GM12878 (cell line): ENCODE results near the gene MAML3. TPM values are rescaled to one million over a fixed set of nuclear protein-coding genes. Genes with fewer than 3 reads are reported as not detected.

Source experiments
- ATAC-seq: fragments of 200-7000 bp; cut with Tn5 transposase; 3 replicates; pipeline ENCODE4 v1.9.1; 2020; ENCODE audit warnings: mild to moderate bottlenecking, moderate library complexity
- BruUV-seq: library from RNA; stranded (reverse); fragments of 400-500 nt; replicated peaks from 2 replicates; lab custom pipeline; 2021; lab: Mats Ljungman, UMichigan
- CTCF ChIA-PET: fragments of 300-600 bp; sonication (Branson Sonifier 250); formaldehyde crosslinking; extraction: SDS; loops from one replicate; lab custom pipeline; 2021; ENCODE audit warnings: inconsistent platforms; lab: Yijun Ruan, JAX
- POLR2A ChIA-PET: fragments of 350-600 bp; formaldehyde crosslinking; extraction: SDS; loops from one replicate; lab custom pipeline; 2021; ENCODE audit warnings: inconsistent platforms; lab: Charles Lee
- RAD21 ChIA-PET: fragments of 300-600 bp; sonication (Branson Sonifier 250); formaldehyde crosslinking; loops from one replicate; lab custom pipeline; 2023; ENCODE audit warnings: antibody characterized with exemption; ENCODE audit not compliant: unreplicated experiment; lab: Charles Lee
- SMC1A ChIA-PET: fragments of 300-600 bp; sonication (Branson Sonifier 250); formaldehyde crosslinking; loops from one replicate; lab custom pipeline; 2023; ENCODE audit not compliant: unreplicated experiment, uncharacterized antibody; lab: Charles Lee
- DNase-seq: peaks from one replicate; pipeline ENCODE4 v3.0.0-alpha.2; 2011; ENCODE audit warnings: low read depth, low spot score
- FAIRE-seq: peaks from 3 replicates; lab custom pipeline; 2011; peaks lifted over from hg19 to GRCh38; lab: Jason Lieb, UNC
- H2AFZ ChIP-seq: 2 replicates; pipeline ENCODE4 v1.6.0; 2011; ENCODE audit warnings: low read depth, low read length, control low read depth; ENCODE audit not compliant: control insufficient read depth
- H3K27ac ChIP-seq: 2 replicates; pipeline ENCODE4 v1.5.1; 2011; ENCODE audit warnings: control low read depth; ENCODE audit not compliant: control insufficient read depth, insufficient read depth
- H3K27me3 ChIP-seq, 2 experiments: replicated peaks in 1 of 2; 2 replicates each; pipeline versions ENCODE4 v1.6.0 to v1.6.1; 2011; ENCODE audit warnings: low read length in 1 of 2; ENCODE audit not compliant: control insufficient read depth in 2 of 2, insufficient read depth in 2 of 2
- H3K36me3 ChIP-seq, 2 experiments: 2 replicates each; pipeline ENCODE4 v1.5.1; 2011; ENCODE audit warnings: low read length in 1 of 2; ENCODE audit not compliant: control insufficient read depth in 2 of 2, insufficient read depth in 2 of 2
- H3K4me1 ChIP-seq: 2 replicates; pipeline ENCODE4 v1.6.1; 2011; ENCODE audit warnings: mild to moderate bottlenecking, low read length, moderate library complexity, mixed read lengths; ENCODE audit not compliant: control insufficient read depth, insufficient read depth
- H3K4me2 ChIP-seq: 2 replicates; pipeline ENCODE4 v1.6.0; 2011; ENCODE audit warnings: control low read depth; ENCODE audit not compliant: control insufficient read depth, insufficient read depth
- H3K4me3 ChIP-seq: fragments of 200-600 bp; sonication (generic); 2 replicates; pipeline ENCODE4 v1.5.1; 2016
- H3K79me2 ChIP-seq: 2 replicates; pipeline ENCODE4 v1.6.0; 2011; ENCODE audit warnings: low read length; ENCODE audit not compliant: control insufficient read depth, insufficient read depth
- H3K9ac ChIP-seq: 2 replicates; pipeline ENCODE4 v1.8.0; 2011; ENCODE audit warnings: low read length, control low read depth, mixed read lengths; ENCODE audit not compliant: control insufficient read depth, insufficient read depth
- H3K9me3 ChIP-seq: replicated peaks from 3 replicates; pipeline ENCODE4 v1.5.1; 2011; ENCODE audit warnings: mild to moderate bottlenecking, low read length; ENCODE audit not compliant: control insufficient read depth, insufficient read depth
- H4K20me1 ChIP-seq: 2 replicates; pipeline ENCODE4 v1.6.0; 2011; ENCODE audit not compliant: control insufficient read depth, insufficient read depth
- ATF2 ChIP-seq: IDR thresholded peaks from 2 replicates; pipeline ENCODE4 v1.6.1; 2012; ENCODE audit warnings: low read length, inconsistent platforms
- E4F1 ChIP-seq: fragments of 450-650 bp; IDR thresholded peaks from 2 replicates; pipeline ENCODE4 v1.6.1; 2018; ENCODE audit warnings: borderline replicate concordance, mild to moderate bottlenecking; ENCODE audit not compliant: partially characterized antibody
- REST ChIP-seq: IDR thresholded peaks from 2 replicates; pipeline ENCODE4 v1.6.1; 2012; ENCODE audit warnings: mild to moderate bottlenecking, low read depth, low read length
- SRF ChIP-seq, 2 experiments: IDR thresholded peaks; 2 replicates each; pipeline ENCODE4 v1.6.1; 2011; ENCODE audit warnings: low read depth in 2 of 2, low read length in 2 of 2, mild to moderate bottlenecking in 1 of 2, moderate library complexity in 1 of 2
- ZNF592 ChIP-seq: fragments of 450-650 bp; IDR thresholded peaks from 2 replicates; pipeline ENCODE4 v1.6.1; 2017; ENCODE audit warnings: mild to moderate bottlenecking, moderate library complexity
- ZNF687 ChIP-seq: fragments of 450-650 bp; IDR thresholded peaks from 2 replicates; pipeline ENCODE4 v1.6.1; 2017; ENCODE audit warnings: mild to moderate bottlenecking, moderate library complexity
- WGBS: methylation state at CpG from one replicate; pipeline ENCODE4 v1.1.6; 2016; ENCODE audit warnings: low lambda C conversion rate; ENCODE audit not compliant: insufficient replicate concordance, insufficient coverage; ENCODE audit errors: missing lambda C conversion rate; 5-methylcytosine and 5-hydroxymethylcytosine counted together
- in situ Hi-C: fragments of 300-500 bp; cut with MboI; formaldehyde crosslinking; loops from 9 replicates; pipeline ENCODE4 v1.14.3; 2018; ENCODE audit warnings: mixed read lengths
- intact Hi-C: fragments of 100-400 bp; cut with micrococcal nuclease; formaldehyde crosslinking; loops from one replicate; pipeline ENCODE4 v1.14.2; 2022; ENCODE audit not compliant: unreplicated experiment
- polyA plus RNA-seq, 11 experiments: library from polyadenylated mRNA; depleted of rRNA in 4 of 11; unstranded in 6 of 11; stranded (reverse) in 5 of 11; fragments of >200 nt; fragmentation: Nextera tagmentation in 4 of 11; fragmentation: Illumina TruSeq in 1 of 11; extraction: Ambion mirVana in 4 of 11; extraction: Trizol in 1 of 11; gene quantifications; 1 replicate in 1 of 11; 2 replicates in 10 of 11; pipeline versions ENCODE4 v1.2.1 to v1.2.3, GENCODE V29; 2011 to 2016; ENCODE audit warnings: inconsistent platforms in 2 of 11, missing spikeins in 2 of 11, low read depth in 1 of 11
- total RNA-seq, 4 experiments: library from RNA; depleted of rRNA in 3 of 4; stranded (reverse); fragments of >200 nt in 3 of 4; fragmentation: Illumina TruSeq in 1 of 4; extraction: Trizol in 1 of 4; gene quantifications; 2 replicates each; pipeline versions ENCODE4 v1.2.1 to v1.2.3, GENCODE V29; 2013 to 2021

The MAML3 gene
- total and polyA plus RNA-seq, 10 of the 15 experiments (the other 5 are each of a cell fraction or from before 2014, with no cell fraction given): under 0.01 to 0.53 (median 0.06) TPM; not detected in 2

- Histone ChIP-seq H4K20me1 (no peaks in the 10 kb centered on the region), H3K9me3 (no peaks in the 10 kb centered on the region; the same call in 2 of the 3 replicates), H3K27ac (no peak overlapping the region), H3K4me2 (no peak overlapping the region), H3K36me3 (no peaks in the 10 kb centered on the region), H3K4me3 (no peak overlapping the region), H3K27me3 (peaks cover 0 to 3% of the 10 kb centered on the region in 2 experiments; a peak in 1 of 4 replicates), H3K4me1 (no peaks in the 10 kb centered on the region), H3K79me2 (no peaks in the 10 kb centered on the region), H3K9ac (no peak overlapping the region), H2AFZ (no peak overlapping the region)
- no TSS peak for BruUV-seq
- no peak for ATAC-seq
- 71% methylated on average over 4 of the region's 4 CpGs for WGBS
- ChIA-PET RAD21 (no interaction called here), CTCF (no interaction called here), SMC1A (no interaction called here), POLR2A (no interaction called here)
- no peak for FAIRE-seq
- intact Hi-C loops: no loop called here
- DNase-seq: no peak
- in situ Hi-C loops: no loop called here
- TF ChIP-seq E4F1: no peak
- TF ChIP-seq SRF (IDR thresholded peaks at IDR 0.05; ENCODE audit: low read depth in 2 of 2, low read length in 2 of 2): no peak
- no peak for TF ChIP-seq ZNF592
- no peak for TF ChIP-seq REST
- no peak for TF ChIP-seq ZNF687
- no peak for TF ChIP-seq ATF2
Measured at GRCh38 chr4:139790291-139790690, 363.7 kb downstream of the MAML3 start.
